Measurements from ENCODE around the gene RAMP1. TPM values are rescaled to one million over a fixed set of nuclear protein-coding genes. Genes with fewer than 3 reads are reported as not detected.

The RAMP1 gene
- total and polyA plus RNA-seq, 2 experiments from 2014 or later: 5.6 to 5.7 TPM

GRCh38 chr2:237952851-237953250 lies 93.4 kb downstream of the RAMP1 start:
- no peak overlapping the region for H3K27ac ChIP-seq
- TF ChIP-seq, protein P1, sequence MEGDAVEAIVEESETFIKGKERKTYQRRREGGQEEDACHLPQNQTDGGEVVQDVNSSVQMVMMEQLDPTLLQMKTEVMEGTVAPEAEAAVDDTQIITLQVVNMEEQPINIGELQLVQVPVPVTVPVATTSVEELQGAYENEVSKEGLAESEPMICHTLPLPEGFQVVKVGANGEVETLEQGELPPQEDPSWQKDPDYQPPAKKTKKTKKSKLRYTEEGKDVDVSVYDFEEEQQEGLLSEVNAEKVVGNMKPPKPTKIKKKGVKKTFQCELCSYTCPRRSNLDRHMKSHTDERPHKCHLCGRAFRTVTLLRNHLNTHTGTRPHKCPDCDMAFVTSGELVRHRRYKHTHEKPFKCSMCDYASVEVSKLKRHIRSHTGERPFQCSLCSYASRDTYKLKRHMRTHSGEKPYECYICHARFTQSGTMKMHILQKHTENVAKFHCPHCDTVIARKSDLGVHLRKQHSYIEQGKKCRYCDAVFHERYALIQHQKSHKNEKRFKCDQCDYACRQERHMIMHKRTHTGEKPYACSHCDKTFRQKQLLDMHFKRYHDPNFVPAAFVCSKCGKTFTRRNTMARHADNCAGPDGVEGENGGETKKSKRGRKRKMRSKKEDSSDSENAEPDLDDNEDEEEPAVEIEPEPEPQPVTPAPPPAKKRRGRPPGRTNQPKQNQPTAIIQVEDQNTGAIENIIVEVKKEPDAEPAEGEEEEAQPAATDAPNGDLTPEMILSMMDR (IDR thresholded peaks at IDR 0.05; ENCODE audit: low read depth, low read length): no peak
- no peaks in the 10 kb centered on the region for H3K9me3 ChIP-seq (ENCODE audit: low read depth)

GRCh38 chr2:237955640-237956401 lies 96.4 kb downstream of the RAMP1 start:
- DNase-seq (ENCODE audit: low read depth in 1 of 2, low spot score in 1 of 2): peak in 1 of 2 donors; percentile 31
- Histone ChIP-seq H3K9me3 (ENCODE audit: low read depth) (no peaks in the 10 kb centered on the region), H3K4me1 (ENCODE audit: low read depth) (no peaks in the 10 kb centered on the region), H3K27ac (no peak overlapping the region), H3K4me3 (peak overlapping the region; percentile 9), H3K36me3 (no peaks in the 10 kb centered on the region), H3K27me3 (peaks cover 48% of the 10 kb centered on the region)
- TF ChIP-seq, protein P1 (IDR thresholded peaks at IDR 0.05; ENCODE audit: low read depth, low read length): no peak

More at GRCh38 chr2:237952851-237953250, 93.4 kb downstream of the RAMP1 start:
- H3K4me3 ChIP-seq: no peak overlapping the region
- H3K4me1 ChIP-seq (ENCODE audit: low read depth): no peaks in the 10 kb centered on the region
- peaks cover 46% of the 10 kb centered on the region for H3K27me3 ChIP-seq
- no peak for DNase-seq (ENCODE audit: low read depth in 1 of 2, low spot score in 1 of 2)
- H3K36me3 ChIP-seq: no peaks in the 10 kb centered on the region

DNA sequence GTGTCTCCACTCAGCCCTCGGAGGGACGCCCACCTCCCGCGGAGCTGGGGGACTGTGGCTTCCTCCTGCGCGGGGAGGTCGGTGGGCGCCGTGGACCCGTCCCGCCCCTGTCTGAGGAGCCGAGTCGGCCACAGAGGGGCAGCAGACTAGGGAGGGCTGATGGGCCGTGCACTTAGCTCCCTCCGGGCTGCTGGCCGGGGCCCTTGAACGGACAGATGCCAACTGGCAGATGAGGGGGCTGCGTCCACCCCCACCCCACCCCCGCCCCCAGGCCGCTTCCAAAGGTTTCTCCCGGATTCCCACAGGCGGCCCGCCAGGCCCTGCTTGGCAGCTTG lies 96.9 kb downstream of the RAMP1 start:
- TF ChIP-seq, protein P1 (IDR thresholded peaks at IDR 0.05; ENCODE audit: low read depth, low read length): no peak
- peak; percentile 9 to 10 for DNase-seq (ENCODE audit: low read depth in 1 of 2, low spot score in 1 of 2)

GRCh38 chr2:237961637-237962036 lies 102.2 kb downstream of the RAMP1 start:
- TF ChIP-seq, protein P1 (IDR thresholded peaks at IDR 0.05; ENCODE audit: low read depth, low read length): no peak
- Histone ChIP-seq H3K4me1 (ENCODE audit: low read depth) (no peaks in the 10 kb centered on the region), H3K4me3 (no peak overlapping the region), H3K27me3 (peaks cover 11% of the 10 kb centered on the region), H3K36me3 (no peaks in the 10 kb centered on the region), H3K27ac (no peak overlapping the region), H3K9me3 (ENCODE audit: low read depth) (no peaks in the 10 kb centered on the region)
- no peak for DNase-seq (ENCODE audit: low read depth in 1 of 2, low spot score in 1 of 2)

More for the DNA sequence above, 96.9 kb downstream of the RAMP1 start:
- Histone ChIP-seq H3K27ac (no peak overlapping the region), H3K4me3 (peak overlapping the region; percentile 9), H3K4me1 (ENCODE audit: low read depth) (no peaks in the 10 kb centered on the region), H3K9me3 (ENCODE audit: low read depth) (no peaks in the 10 kb centered on the region), H3K27me3 (peaks cover 48% of the 10 kb centered on the region), H3K36me3 (no peaks in the 10 kb centered on the region)

Other genes with a start within 250 kb of the RAMP1 start
- gene LRRFIP1, start 232.0 kb upstream of the RAMP1 start, total RNA-seq: 66.3 and 95.3 TPM in 2 replicates
- 90.9 and 125 TPM in 2 replicates for gene LRRFIP1, start 232.0 kb upstream of the RAMP1 start, polyA plus RNA-seq
- gene RBM44, start 60.8 kb upstream of the RAMP1 start, total RNA-seq: 0.51 and 0.67 TPM in 2 replicates
- 0.15 and 0.46 TPM in 2 replicates for gene RBM44, start 60.8 kb upstream of the RAMP1 start, polyA plus RNA-seq
- 35.1 and 62.4 TPM in 2 replicates for gene UBE2F, start 107.4 kb downstream of the RAMP1 start, total RNA-seq
- 47.2 and 66.2 TPM in 2 replicates for gene UBE2F, start 107.4 kb downstream of the RAMP1 start, polyA plus RNA-seq
- 16.6 and 19.7 TPM in 2 replicates for gene SCLY, start 201.4 kb downstream of the RAMP1 start, total RNA-seq
- gene SCLY, start 201.4 kb downstream of the RAMP1 start, polyA plus RNA-seq: 25.2 and 28.1 TPM in 2 replicates
- gene ESPNL, start 240.7 kb downstream of the RAMP1 start, total RNA-seq: 4.3 and 8.5 TPM in 2 replicates
- gene ESPNL, start 240.7 kb downstream of the RAMP1 start, polyA plus RNA-seq: 3.7 and 5.3 TPM in 2 replicates

Data from cardiac muscle cell (in vitro differentiated cells and primary cell).